Measurements from ENCODE around the gene ANKS3.
A peak's percentile ranks its signal among the peaks of the same experiment; 100 is the strongest.

The ANKS3 gene

DNA sequence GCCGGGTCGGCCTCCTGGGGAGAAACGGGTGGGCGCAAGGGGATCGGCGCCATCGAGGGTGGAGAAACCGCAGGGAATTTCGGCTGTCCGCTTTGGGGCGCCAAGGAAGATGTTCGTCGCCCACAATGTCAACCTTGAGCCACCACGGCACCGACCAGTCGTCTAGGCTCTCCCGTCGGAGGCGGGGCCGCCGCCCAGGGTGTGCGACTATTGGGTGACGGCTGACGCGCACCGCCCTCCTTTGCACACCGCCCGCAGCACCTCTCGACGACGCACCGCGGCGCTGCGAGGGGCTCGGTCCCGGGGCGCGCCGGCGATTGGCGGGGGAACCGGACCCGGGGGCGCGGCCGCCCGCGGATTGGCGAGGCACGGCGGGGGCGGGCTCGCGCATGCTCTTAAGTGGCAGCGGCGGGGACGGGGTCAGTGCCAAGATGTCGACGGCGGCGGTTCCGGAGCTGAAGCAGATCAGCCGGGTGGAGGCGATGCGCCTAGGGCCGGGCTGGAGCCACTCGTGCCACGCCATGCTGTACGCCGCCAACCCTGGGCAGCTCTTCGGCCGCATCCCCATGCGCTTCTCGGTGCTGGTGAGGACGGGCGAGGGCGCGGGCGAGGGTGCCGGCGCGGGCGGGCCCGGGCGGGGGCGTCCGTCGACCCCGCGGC lies 40.6 kb downstream of the ANKS3 start, which contains the start of gene NUDT16L1:
TSS of gene NUDT16L1 (plus strand) at position 267 of the 660 bp plus-strand sequence. CDS start at position 432, 165 bp downstream.
- peaks cover 33% of the 10 kb centered on the region for H3K36me3 ChIP-seq (ENCODE audit: insufficient read depth, low read length)

DNA sequence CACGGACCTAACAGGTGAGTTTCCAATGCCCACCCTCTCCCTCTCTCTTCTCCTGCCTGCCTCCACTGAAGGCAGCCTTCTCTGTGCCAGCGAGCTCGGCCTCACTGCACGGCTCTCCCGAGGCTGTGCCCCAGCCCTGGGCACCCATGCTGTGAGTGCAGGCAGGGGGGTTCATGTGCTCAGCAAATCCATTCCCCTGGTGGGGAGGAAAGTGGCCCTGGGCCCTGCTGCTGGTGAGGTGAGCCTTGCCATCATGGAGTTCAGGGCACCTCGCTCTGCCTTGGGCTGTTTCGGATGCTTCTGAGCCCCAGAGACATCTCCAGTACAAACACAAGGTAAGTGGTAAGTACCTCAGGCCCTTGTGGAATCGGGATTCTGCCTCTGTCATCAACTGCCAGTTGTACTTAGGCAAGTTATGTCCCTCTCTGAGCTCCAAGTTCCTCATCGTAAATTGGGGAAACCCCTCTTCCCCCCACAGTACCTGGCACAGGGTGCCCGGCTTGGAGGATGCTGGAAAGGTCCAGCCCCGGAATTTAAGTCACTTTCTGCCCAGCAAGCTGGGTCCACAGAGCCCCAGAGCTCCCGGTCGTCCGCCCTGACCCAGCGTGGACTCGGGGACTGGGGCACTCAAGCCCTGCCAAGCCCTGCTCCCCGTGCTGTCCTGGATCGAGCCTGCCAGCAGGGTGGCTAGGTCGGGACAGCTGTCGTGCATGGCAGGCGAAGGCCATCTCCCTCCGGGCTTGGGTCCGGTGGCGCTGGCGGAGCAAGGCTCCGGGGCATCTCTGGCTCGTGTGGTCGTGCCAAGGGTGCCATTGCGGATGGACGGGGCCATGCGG lies 41.4 kb downstream of the ANKS3 start:
- 34% methylated on average over 31 of the region's 31 CpGs for WGBS
- Histone ChIP-seq H3K27me3 (ENCODE audit: insufficient read depth, low read length) (no peaks in the 10 kb centered on the region), H3K9me3 (ENCODE audit: insufficient read depth, low read depth, low read length) (no peaks in the 10 kb centered on the region), H3K4me1 (ENCODE audit: insufficient read depth, low read length) (no peaks in the 10 kb centered on the region), H3K4me3 (ENCODE audit: low read length) (peak overlapping the region; percentile 95), H3K36me3 (ENCODE audit: insufficient read depth, low read length) (peaks cover 28% of the 10 kb centered on the region), H3K9ac (ENCODE audit: low read depth, low read length) (peak overlapping the region; percentile 58), H3K27ac (ENCODE audit: low read depth, low read length) (peak overlapping the region; percentile 53; the same call in 1 of the 2 replicates)

More for the DNA sequence above, 40.6 kb downstream of the ANKS3 start, which contains the start of gene NUDT16L1:
- peak within 1 kb of the TSS; percentile 90 for H3K9ac ChIP-seq (ENCODE audit: low read depth, low read length)
- WGBS = under 1% methylated on average over 91 of the region's 91 CpGs
- peak within 1 kb of the TSS; percentile 95 for H3K4me3 ChIP-seq (ENCODE audit: low read length)
- H3K9me3 ChIP-seq (ENCODE audit: insufficient read depth, low read depth, low read length) = no peaks in the 10 kb centered on the region
- peak within 1 kb of the TSS; percentile 84 for H3K27ac ChIP-seq (ENCODE audit: low read depth, low read length)
- no peaks in the 10 kb centered on the region for H3K4me1 ChIP-seq (ENCODE audit: insufficient read depth, low read length)
- H3K27me3 ChIP-seq (ENCODE audit: insufficient read depth, low read length) = no peaks in the 10 kb centered on the region

DNA sequence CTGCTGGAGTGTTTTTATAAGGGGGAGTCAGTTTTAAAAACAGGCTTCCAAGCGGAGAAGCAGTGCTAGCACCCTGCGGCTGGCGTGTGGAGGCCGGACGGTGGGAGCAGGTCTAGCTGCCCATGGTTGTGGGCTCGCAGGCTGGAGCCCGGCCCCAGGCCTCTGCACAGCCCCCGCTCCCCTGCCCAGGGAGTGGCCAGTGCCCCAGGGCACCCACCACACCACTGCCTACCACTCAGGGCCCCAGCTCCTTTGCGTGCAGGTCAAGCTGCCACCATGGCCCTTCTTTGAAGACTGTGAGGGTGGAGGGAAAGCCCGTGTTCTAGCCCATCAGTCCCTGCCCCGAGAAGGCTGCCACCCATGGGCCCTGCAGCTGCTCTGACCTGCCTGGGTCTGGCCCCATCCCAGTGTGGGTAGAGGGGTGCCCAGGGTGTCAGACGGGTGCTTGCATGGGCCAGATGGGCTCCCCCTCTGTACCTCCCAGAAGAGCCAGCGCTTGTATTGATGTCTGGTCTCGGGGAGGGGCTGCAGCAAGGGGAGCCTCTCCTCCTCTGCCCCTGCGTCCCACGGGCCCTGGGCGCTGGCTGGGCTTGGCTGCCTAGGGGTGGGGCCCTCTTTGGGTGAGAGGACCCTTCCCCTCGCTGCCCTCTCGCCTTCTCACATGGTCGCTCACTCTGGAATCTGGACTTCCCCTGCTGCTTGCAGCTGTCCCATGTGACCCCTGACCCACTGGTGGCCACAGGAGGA lies 42.2 kb downstream of the ANKS3 start:
- 89% methylated on average over 20 of the region's 20 CpGs for WGBS
- H3K27ac ChIP-seq (ENCODE audit: low read depth, low read length) = no peak overlapping the region
- no peak overlapping the region for H3K9ac ChIP-seq (ENCODE audit: low read depth, low read length)

DNA sequence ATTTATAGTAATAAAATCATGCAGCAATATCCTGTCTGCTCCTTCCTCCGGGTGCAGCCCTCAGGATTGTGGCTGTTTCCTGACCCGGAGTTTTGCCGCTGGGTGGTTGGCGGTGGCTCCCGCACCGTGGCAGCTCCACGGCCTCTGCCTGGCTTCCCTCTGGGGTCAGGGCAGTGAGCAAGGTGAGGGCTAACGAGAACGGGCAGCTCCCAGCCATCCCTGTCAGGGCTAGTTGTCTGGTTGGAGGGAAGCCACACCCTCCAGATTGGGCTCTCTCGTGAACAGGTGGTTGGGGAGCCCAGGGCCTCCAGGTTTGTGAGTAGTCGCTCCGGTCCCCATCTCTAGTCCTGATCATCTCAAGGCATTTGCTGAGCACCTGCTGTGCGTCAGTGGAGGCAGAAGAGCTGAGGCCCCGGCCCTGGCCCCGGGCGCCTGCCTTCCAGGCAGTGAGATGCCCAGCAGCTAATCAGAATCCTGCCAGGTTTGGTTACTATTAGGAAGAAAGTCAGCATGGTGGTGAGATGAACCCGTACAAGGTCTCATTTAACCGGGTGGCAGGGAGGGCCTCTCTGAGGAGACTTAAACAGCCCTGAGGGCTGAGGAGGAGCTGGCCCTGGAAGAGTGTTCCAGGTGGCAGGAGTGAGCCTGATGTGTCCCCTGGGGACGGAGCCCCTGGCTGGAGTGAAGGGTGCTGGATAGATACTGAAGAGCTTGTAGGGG lies 43.0 kb downstream of the ANKS3 start:
- no peak overlapping the region for H3K4me3 ChIP-seq (ENCODE audit: low read length)
- H3K9me3 ChIP-seq (ENCODE audit: insufficient read depth, low read depth, low read length) = no peaks in the 10 kb centered on the region
- no peak overlapping the region for H3K27ac ChIP-seq (ENCODE audit: low read depth, low read length)
- H3K27me3 ChIP-seq (ENCODE audit: insufficient read depth, low read length) = no peaks in the 10 kb centered on the region
- WGBS = 93% methylated on average over 19 of the region's 19 CpGs
- peaks cover 18% of the 10 kb centered on the region for H3K36me3 ChIP-seq (ENCODE audit: insufficient read depth, low read length)
- no peak overlapping the region for H3K9ac ChIP-seq (ENCODE audit: low read depth, low read length)
- H3K4me1 ChIP-seq (ENCODE audit: insufficient read depth, low read length) = no peaks in the 10 kb centered on the region

More for the DNA sequence above, 42.2 kb downstream of the ANKS3 start:
- Histone ChIP-seq H3K4me1 (ENCODE audit: insufficient read depth, low read length) (no peaks in the 10 kb centered on the region), H3K4me3 (ENCODE audit: low read length) (no peak overlapping the region), H3K36me3 (ENCODE audit: insufficient read depth, low read length) (peaks cover 20% of the 10 kb centered on the region), H3K27me3 (ENCODE audit: insufficient read depth, low read length) (no peaks in the 10 kb centered on the region), H3K9me3 (ENCODE audit: insufficient read depth, low read depth, low read length) (no peaks in the 10 kb centered on the region)

DNA sequence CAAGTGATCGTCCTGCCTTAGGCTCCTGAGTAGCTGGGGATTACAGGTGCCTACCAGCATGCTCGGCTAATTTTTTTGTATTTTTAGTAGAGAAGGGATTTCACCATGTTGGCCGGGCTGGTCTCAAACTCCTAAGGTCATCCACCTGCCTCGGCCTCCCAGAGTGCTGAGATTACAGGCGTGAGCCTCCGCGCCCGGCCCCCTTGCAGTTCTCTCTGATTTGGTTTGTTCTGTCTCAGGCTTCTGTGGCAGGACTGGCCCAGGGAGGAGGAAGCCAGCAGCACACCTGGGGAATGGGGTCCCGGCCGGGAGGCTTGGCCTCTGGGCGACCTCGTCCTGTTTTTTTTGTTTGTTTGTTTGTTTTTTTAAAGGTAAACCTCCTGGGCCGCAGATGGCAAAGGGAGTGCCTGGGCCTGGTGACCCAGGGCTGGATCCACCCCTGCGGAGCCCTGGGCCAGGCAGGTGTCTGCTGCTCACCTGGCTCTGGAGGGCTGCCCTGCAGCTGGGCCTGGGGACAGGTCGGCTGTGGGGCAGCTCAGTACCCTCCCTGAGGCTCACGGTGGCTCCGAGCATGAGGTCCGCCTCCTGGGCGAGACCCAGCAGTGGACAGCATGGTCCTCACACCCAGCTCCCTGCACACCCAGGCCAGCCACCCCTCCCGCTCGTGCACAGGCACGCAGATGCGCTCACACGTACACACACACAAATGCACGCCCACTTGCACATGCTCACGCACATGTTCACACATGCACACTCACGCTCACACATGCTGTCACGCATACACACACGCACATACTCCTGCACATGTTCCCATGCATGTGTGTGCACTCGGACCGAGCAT lies 44.0 kb downstream of the ANKS3 start:
- Histone ChIP-seq H3K36me3 (ENCODE audit: insufficient read depth, low read length) (peaks cover 16% of the 10 kb centered on the region), H3K4me3 (ENCODE audit: low read length) (no peak overlapping the region), H3K9ac (ENCODE audit: low read depth, low read length) (no peak overlapping the region), H3K9me3 (ENCODE audit: insufficient read depth, low read depth, low read length) (no peaks in the 10 kb centered on the region), H3K4me1 (ENCODE audit: insufficient read depth, low read length) (no peaks in the 10 kb centered on the region), H3K27me3 (ENCODE audit: insufficient read depth, low read length) (no peaks in the 10 kb centered on the region), H3K27ac (ENCODE audit: low read depth, low read length) (no peak overlapping the region)
- 92% methylated on average over 31 of the region's 31 CpGs for WGBS

DNA sequence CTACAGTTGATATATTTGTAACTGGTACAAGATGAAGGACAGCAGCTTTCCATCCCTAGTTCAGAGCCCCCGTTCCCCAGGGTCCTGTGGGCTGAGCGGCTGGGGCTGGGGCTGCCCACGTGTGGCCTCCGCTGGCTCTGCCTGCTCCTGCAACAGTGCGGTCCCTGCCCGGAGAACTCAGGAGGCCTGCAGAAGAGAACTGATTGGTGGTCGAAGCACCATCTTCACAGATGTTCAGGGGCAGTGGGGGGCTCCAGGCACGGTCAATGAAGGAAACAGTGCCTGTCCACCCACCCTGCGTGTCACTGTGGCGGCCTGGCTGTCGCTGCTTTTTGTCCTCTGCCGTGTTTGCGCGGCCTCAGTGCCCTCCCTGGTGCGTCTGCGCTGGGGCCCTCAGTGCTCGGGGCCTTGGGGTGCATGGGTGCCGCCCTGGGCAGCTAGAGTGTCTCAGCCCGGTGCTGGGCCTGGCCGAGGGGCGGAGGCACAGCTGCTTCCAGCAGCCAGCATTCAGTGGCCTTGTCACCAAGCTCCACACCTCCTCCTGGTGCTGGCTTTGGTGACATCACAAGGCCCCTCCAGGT lies 44.9 kb downstream of the ANKS3 start:
- Histone ChIP-seq H3K9me3 (ENCODE audit: insufficient read depth, low read depth, low read length) (no peaks in the 10 kb centered on the region), H3K27ac (ENCODE audit: low read depth, low read length) (no peak overlapping the region), H3K4me1 (ENCODE audit: insufficient read depth, low read length) (no peaks in the 10 kb centered on the region), H3K4me3 (ENCODE audit: low read length) (no peak overlapping the region), H3K9ac (ENCODE audit: low read depth, low read length) (no peak overlapping the region), H3K27me3 (ENCODE audit: insufficient read depth, low read length) (no peaks in the 10 kb centered on the region), H3K36me3 (ENCODE audit: insufficient read depth, low read length) (peaks cover 22% of the 10 kb centered on the region)
- WGBS = 95% methylated on average over 21 of the region's 21 CpGs

DNA sequence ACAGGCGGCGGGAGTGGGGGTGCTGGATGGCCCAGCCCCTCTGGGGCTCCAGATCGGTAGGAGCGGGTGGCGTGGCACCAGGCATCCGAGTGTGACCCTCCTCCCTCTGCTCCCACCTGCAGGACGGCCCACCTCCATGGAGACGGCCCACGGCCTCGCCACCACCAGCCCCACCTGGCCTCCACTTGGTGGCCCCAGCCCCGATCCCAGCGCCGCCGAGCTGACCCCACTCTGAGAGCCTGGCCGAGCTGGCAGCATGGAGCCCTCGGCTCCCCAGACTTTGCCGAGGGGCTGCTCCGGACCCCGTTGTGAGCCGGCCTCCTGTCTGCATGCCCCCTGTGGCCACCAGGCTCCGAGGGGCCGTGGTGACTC lies 45.4 kb downstream of the ANKS3 start:
- Histone ChIP-seq H3K4me3 (ENCODE audit: low read length) (no peak overlapping the region), H3K9me3 (ENCODE audit: insufficient read depth, low read depth, low read length) (no peaks in the 10 kb centered on the region), H3K4me1 (ENCODE audit: insufficient read depth, low read length) (no peaks in the 10 kb centered on the region), H3K36me3 (ENCODE audit: insufficient read depth, low read length) (peaks cover 26% of the 10 kb centered on the region), H3K27ac (ENCODE audit: low read depth, low read length) (no peak overlapping the region), H3K9ac (ENCODE audit: low read depth, low read length) (no peak overlapping the region), H3K27me3 (ENCODE audit: insufficient read depth, low read length) (no peaks in the 10 kb centered on the region)
- WGBS = 94% methylated on average over 22 of the region's 22 CpGs

DNA sequence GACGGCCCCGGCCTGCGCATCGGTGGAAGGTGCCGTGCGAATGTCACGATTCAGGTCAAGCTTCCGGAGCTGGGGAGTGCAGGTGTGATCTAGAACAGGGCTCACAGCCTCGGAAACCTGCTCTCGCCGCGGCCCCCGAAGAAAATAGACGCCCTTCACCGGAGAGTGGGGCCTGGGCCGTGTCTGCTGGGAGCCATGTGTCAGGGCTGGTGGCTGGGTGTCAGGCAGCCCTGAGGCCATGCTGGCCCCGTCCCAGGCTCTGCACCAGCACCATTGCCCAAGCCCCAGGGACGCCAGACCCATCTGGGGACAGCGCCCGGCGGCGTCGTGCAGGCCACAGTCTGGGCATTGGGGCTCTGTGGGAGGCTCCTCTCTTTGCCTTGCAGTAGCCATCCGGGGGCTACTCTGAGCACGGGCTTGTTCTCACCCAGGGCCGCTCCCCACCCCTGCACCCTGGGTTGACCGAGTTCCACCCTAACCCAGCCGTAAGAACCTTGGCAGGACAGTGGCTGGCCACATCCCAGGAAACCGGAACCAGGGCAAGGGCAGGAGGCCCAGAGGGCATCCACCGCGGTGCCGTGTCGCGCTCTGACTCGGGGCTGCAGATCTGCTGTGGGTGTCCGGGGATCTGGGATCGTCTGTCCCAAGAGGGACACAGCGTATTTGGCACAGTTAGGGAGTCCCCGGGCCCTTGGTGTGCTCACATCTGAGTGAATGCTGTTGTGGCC lies 46.0 kb downstream of the ANKS3 start:
- Histone ChIP-seq H3K4me1 (ENCODE audit: insufficient read depth, low read length) (no peaks in the 10 kb centered on the region), H3K9me3 (ENCODE audit: insufficient read depth, low read depth, low read length) (no peaks in the 10 kb centered on the region), H3K36me3 (ENCODE audit: insufficient read depth, low read length) (peaks cover 32% of the 10 kb centered on the region), H3K9ac (ENCODE audit: low read depth, low read length) (no peak overlapping the region), H3K27me3 (ENCODE audit: insufficient read depth, low read length) (no peaks in the 10 kb centered on the region), H3K4me3 (ENCODE audit: low read length) (no peak overlapping the region), H3K27ac (ENCODE audit: low read depth, low read length) (no peak overlapping the region)
- 93% methylated on average over 39 of the region's 39 CpGs for WGBS

DNA sequence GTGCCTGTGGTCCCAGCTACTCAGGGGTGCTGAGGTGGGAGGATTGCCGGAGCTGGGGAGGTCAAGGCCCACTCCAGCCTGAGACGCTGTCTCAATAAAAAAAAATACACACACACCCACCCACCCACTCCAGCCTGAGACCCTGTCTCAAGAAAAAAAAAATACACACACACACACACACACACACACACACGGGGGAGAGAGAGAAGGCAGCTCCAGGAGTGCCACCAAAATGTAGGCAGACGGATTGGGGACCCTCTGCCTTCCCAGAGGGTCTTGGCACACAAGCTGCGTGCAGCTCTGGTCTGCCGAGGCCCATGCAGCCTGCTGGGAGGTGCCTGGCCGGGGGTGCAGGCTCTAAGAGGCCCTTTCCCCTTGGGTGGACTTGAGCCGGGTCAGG lies 46.7 kb downstream of the ANKS3 start:
- Histone ChIP-seq H3K27ac (ENCODE audit: low read depth, low read length) (no peak overlapping the region), H3K4me3 (ENCODE audit: low read length) (no peak overlapping the region), H3K27me3 (ENCODE audit: insufficient read depth, low read length) (no peaks in the 10 kb centered on the region), H3K36me3 (ENCODE audit: insufficient read depth, low read length) (peaks cover 35% of the 10 kb centered on the region), H3K9me3 (ENCODE audit: insufficient read depth, low read depth, low read length) (no peaks in the 10 kb centered on the region), H3K4me1 (ENCODE audit: insufficient read depth, low read length) (no peaks in the 10 kb centered on the region), H3K9ac (ENCODE audit: low read depth, low read length) (no peak overlapping the region)
- WGBS = 87% methylated on average over 6 of the region's 8 CpGs

Data from HUES64 (cell line).